ENCODE results near the gene TREH. TPM values are rescaled to one million over a fixed set of nuclear protein-coding genes. Genes with fewer than 3 reads are reported as not detected.

Gene TREH
- total and polyA plus RNA-seq, 2 experiments from 2014 or later, result 0.06 TPM; not detected in 1

- H3K36me3 ChIP-seq (ENCODE audit: low read depth), result peaks cover 48% of the 10 kb centered on the region; the same call in 1 of the 2 replicates
- no peak overlapping the region for H2AFZ ChIP-seq
- WGBS, 2 experiments (ENCODE audit: low coverage in 1 of 2, low lambda C conversion rate in 2 of 2, missing lambda C conversion rate in 2 of 2), result 86 to 93% methylated on average over 10 of the region's 10 CpGs
- in situ Hi-C loops (cut with MboI), result no loop called here
- no peaks in the 10 kb centered on the region for H3K9me3 ChIP-seq (ENCODE audit: low read depth)
- H3K4me2 ChIP-seq (ENCODE audit: unreplicated experiment), result no peak overlapping the region
- peaks cover 30% of the 10 kb centered on the region for H3K4me1 ChIP-seq (ENCODE audit: insufficient read depth)
- H4K20me1 ChIP-seq (ENCODE audit: insufficient read depth), result no peaks in the 10 kb centered on the region
- no peak overlapping the region for H3K9ac ChIP-seq
- no peaks in the 10 kb centered on the region for H3K27me3 ChIP-seq (replicated peaks; ENCODE audit: insufficient read depth)
- H3K4me3 ChIP-seq, result no peak overlapping the region
- no peaks in the 10 kb centered on the region for H3K9me2 ChIP-seq (ENCODE audit: insufficient read depth)
- no peak for DNase-seq
- no peak for TF ChIP-seq EZH2 (IDR thresholded peaks at IDR 0.05; ENCODE audit: insufficient read depth, poor library complexity, severe bottlenecking)
- TF ChIP-seq EZH2phosphoT487 (IDR thresholded peaks at IDR 0.05; ENCODE audit: insufficient read depth, low read depth), result no peak
- H3F3A ChIP-seq (ENCODE audit: insufficient read depth), result peaks cover 29% of the 10 kb centered on the region
- peaks cover 96% of the 10 kb centered on the region for H3K79me2 ChIP-seq (ENCODE audit: insufficient read depth)
- no peak overlapping the region for H3K27ac ChIP-seq
Measured at GRCh38 chr11:118627566-118627965, 51.9 kb downstream of the TREH start.

GRCh38 chr11:118625976-118626375 is 53.5 kb downstream of the TREH start:
- H4K20me1 ChIP-seq (ENCODE audit: insufficient read depth), result no peaks in the 10 kb centered on the region
- H3K9ac ChIP-seq, result no peak overlapping the region
- peaks cover 26% of the 10 kb centered on the region for H3F3A ChIP-seq (ENCODE audit: insufficient read depth)
- no peak overlapping the region for H3K4me3 ChIP-seq
- in situ Hi-C loops (cut with MboI), result no loop called here
- 65 to 75% methylated on average over 2 of the region's 2 CpGs for WGBS, 2 experiments (ENCODE audit: low coverage in 1 of 2, low lambda C conversion rate in 2 of 2, missing lambda C conversion rate in 2 of 2)
- peaks cover 39% of the 10 kb centered on the region; the same call in 1 of the 2 replicates for H3K36me3 ChIP-seq (ENCODE audit: low read depth)
- H3K9me3 ChIP-seq (ENCODE audit: low read depth), result no peaks in the 10 kb centered on the region
- H3K4me1 ChIP-seq (ENCODE audit: insufficient read depth), result peaks cover 42% of the 10 kb centered on the region
- DNase-seq, result no peak
- H2AFZ ChIP-seq, result no peak overlapping the region
- H3K9me2 ChIP-seq (ENCODE audit: insufficient read depth), result no peaks in the 10 kb centered on the region
- TF ChIP-seq EZH2 (IDR thresholded peaks at IDR 0.05; ENCODE audit: insufficient read depth, poor library complexity, severe bottlenecking) (no peak), EZH2phosphoT487 (IDR thresholded peaks at IDR 0.05; ENCODE audit: insufficient read depth, low read depth) (no peak)
- H3K4me2 ChIP-seq (ENCODE audit: unreplicated experiment), result no peak overlapping the region
- H3K79me2 ChIP-seq (ENCODE audit: insufficient read depth), result peaks cover 97% of the 10 kb centered on the region
- no peaks in the 10 kb centered on the region for H3K27me3 ChIP-seq (replicated peaks; ENCODE audit: insufficient read depth)
- H3K27ac ChIP-seq, result no peak overlapping the region

GRCh38 chr11:118625036-118625690 is 54.3 kb downstream of the TREH start:
- Histone ChIP-seq H3K79me2 (ENCODE audit: insufficient read depth) (peaks cover 97% of the 10 kb centered on the region), H3K9ac (no peak overlapping the region), H3K36me3 (ENCODE audit: low read depth) (peaks cover 36% of the 10 kb centered on the region; the same call in 1 of the 2 replicates), H3K27me3 (replicated peaks; ENCODE audit: insufficient read depth) (no peaks in the 10 kb centered on the region), H3F3A (ENCODE audit: insufficient read depth) (peaks cover 29% of the 10 kb centered on the region), H3K4me1 (ENCODE audit: insufficient read depth) (peaks cover 50% of the 10 kb centered on the region), H2AFZ (no peak overlapping the region), H3K9me2 (ENCODE audit: insufficient read depth) (no peaks in the 10 kb centered on the region), H3K9me3 (ENCODE audit: low read depth) (no peaks in the 10 kb centered on the region), H3K27ac (no peak overlapping the region), H3K4me2 (ENCODE audit: unreplicated experiment) (no peak overlapping the region), H3K4me3 (no peak overlapping the region), H4K20me1 (ENCODE audit: insufficient read depth) (no peaks in the 10 kb centered on the region)
- in situ Hi-C loops (cut with MboI), result no loop called here
- WGBS, 2 experiments (ENCODE audit: low coverage in 1 of 2, low lambda C conversion rate in 2 of 2, missing lambda C conversion rate in 2 of 2), result 69 to 75% methylated on average over 6 of the region's 6 CpGs
- no peak for DNase-seq
- TF ChIP-seq EZH2 (IDR thresholded peaks at IDR 0.05; ENCODE audit: insufficient read depth, poor library complexity, severe bottlenecking) (no peak), EZH2phosphoT487 (IDR thresholded peaks at IDR 0.05; ENCODE audit: insufficient read depth, low read depth) (no peak)

GRCh38 chr11:118623269-118623655 is 56.2 kb downstream of the TREH start:
- peak overlapping the region; percentile 78 for H3K4me3 ChIP-seq
- in situ Hi-C loops (cut with MboI), result no loop called here
- peaks cover 39% of the 10 kb centered on the region for H3F3A ChIP-seq (ENCODE audit: insufficient read depth)
- peak overlapping the region; percentile 86 for H3K9ac ChIP-seq
- DNase-seq, result peak; percentile 61
- no peaks in the 10 kb centered on the region for H3K9me2 ChIP-seq (ENCODE audit: insufficient read depth)
- TF ChIP-seq EZH2phosphoT487 (IDR thresholded peaks at IDR 0.05; ENCODE audit: insufficient read depth, low read depth), result no peak
- no peak for TF ChIP-seq EZH2 (IDR thresholded peaks at IDR 0.05; ENCODE audit: insufficient read depth, poor library complexity, severe bottlenecking)
- 31 to 41% methylated on average over 4 of the region's 4 CpGs for WGBS, 2 experiments (ENCODE audit: low coverage in 1 of 2, low lambda C conversion rate in 2 of 2, missing lambda C conversion rate in 2 of 2)
- H3K36me3 ChIP-seq (ENCODE audit: low read depth), result peaks cover 26% of the 10 kb centered on the region; the same call in 1 of the 2 replicates
- no peak overlapping the region for H2AFZ ChIP-seq
- H3K27me3 ChIP-seq (replicated peaks; ENCODE audit: insufficient read depth), result no peaks in the 10 kb centered on the region
- H3K79me2 ChIP-seq (ENCODE audit: insufficient read depth), result peaks cover 79% of the 10 kb centered on the region
- H4K20me1 ChIP-seq (ENCODE audit: insufficient read depth), result no peaks in the 10 kb centered on the region
- no peaks in the 10 kb centered on the region for H3K9me3 ChIP-seq (ENCODE audit: low read depth)
- peak overlapping the region; percentile 97 for H3K4me2 ChIP-seq (ENCODE audit: unreplicated experiment)
- H3K4me1 ChIP-seq (ENCODE audit: insufficient read depth), result peaks cover 58% of the 10 kb centered on the region
- H3K27ac ChIP-seq, result peak overlapping the region; percentile 99

All from GM23248 (cell line).